Testis (tissue), 3 donors: ENCODE results near the gene IKBKE. TPM values are rescaled to one million over a fixed set of nuclear protein-coding genes. Genes with fewer than 3 reads are reported as not detected.

ENCODE experiments used
- DNase-seq: peaks from one replicate; pipeline ENCODE4 v3.0.0-alpha.2; 2019
- H3K27ac ChIP-seq, 2 donors: fragments of 200-600 bp; sonication (generic); one replicate each; pipeline ENCODE4 v1.5.1; 2019
- H3K27me3 ChIP-seq: fragments of 200-600 bp; sonication (generic); one replicate; pipeline ENCODE4 v1.5.1; 2019
- H3K36me3 ChIP-seq: fragments of 200-600 bp; sonication (generic); one replicate; pipeline ENCODE4 v1.5.1; 2017; ENCODE audit warnings: low read depth; ENCODE audit errors: missing control alignments
- H3K4me1 ChIP-seq: fragments of 200-600 bp; sonication (generic); one replicate; pipeline ENCODE4 v1.5.1; 2019
- H3K4me3 ChIP-seq, 2 donors: fragments of 200-600 bp; sonication (generic); one replicate each; pipeline ENCODE4 v1.5.1; 2017 to 2019
- H3K9me3 ChIP-seq: fragments of 200-600 bp; sonication (generic); one replicate; pipeline ENCODE4 v1.5.1; 2017
- CTCF ChIP-seq, 3 experiments: fragments of 450-650 bp in 2 of 3; fragments of 200-600 bp in 1 of 3; sonication (generic) in 1 of 3; IDR thresholded peaks; one replicate each; pipeline ENCODE4 v1.5.1; 2016 to 2019; ENCODE audit warnings: antibody characterized with exemption in 3 of 3, mild to moderate bottlenecking in 2 of 3, moderate library complexity in 1 of 3
- POLR2A ChIP-seq: fragments of 450-650 bp; IDR thresholded peaks from one replicate; pipeline ENCODE4 v1.6.1; 2017; ENCODE audit warnings: antibody characterized with exemption, mild to moderate bottlenecking, moderate library complexity
- WGBS, 2 donors: methylation state at CpG; one replicate each; pipeline ENCODE4 v1.1.5; 2018; 5-methylcytosine and 5-hydroxymethylcytosine counted together
- intact Hi-C: fragments of 100-400 bp; cut with DNase I; formaldehyde crosslinking; loops from one replicate; pipeline ENCODE4 v1.15.1; 2023; ENCODE audit warnings: low total_unique reads
- polyA plus RNA-seq: library from polyadenylated mRNA; stranded (reverse); fragments of 350-450 nt; fragmentation: Illumina TruSeq; extraction: RNeasy Lipid Tissue Mini Kit (QIAGEN cat#74804); gene quantifications from one replicate; pipeline ENCODE4 v1.2.3, GENCODE V29; 2014; ENCODE audit warnings: low read depth, low replicate concordance; ENCODE audit not compliant: insufficient read depth
- total RNA-seq, 2 donors: library from RNA; depleted of rRNA; stranded (reverse); fragments of >200 nt; gene quantifications; one replicate each; pipeline ENCODE4 v1.2.3, GENCODE V29; 2016

IKBKE gene
- total and polyA plus RNA-seq, 3 donors from 2014 or later = 0.99 to 1.6 (median 1.0) TPM

DNA sequence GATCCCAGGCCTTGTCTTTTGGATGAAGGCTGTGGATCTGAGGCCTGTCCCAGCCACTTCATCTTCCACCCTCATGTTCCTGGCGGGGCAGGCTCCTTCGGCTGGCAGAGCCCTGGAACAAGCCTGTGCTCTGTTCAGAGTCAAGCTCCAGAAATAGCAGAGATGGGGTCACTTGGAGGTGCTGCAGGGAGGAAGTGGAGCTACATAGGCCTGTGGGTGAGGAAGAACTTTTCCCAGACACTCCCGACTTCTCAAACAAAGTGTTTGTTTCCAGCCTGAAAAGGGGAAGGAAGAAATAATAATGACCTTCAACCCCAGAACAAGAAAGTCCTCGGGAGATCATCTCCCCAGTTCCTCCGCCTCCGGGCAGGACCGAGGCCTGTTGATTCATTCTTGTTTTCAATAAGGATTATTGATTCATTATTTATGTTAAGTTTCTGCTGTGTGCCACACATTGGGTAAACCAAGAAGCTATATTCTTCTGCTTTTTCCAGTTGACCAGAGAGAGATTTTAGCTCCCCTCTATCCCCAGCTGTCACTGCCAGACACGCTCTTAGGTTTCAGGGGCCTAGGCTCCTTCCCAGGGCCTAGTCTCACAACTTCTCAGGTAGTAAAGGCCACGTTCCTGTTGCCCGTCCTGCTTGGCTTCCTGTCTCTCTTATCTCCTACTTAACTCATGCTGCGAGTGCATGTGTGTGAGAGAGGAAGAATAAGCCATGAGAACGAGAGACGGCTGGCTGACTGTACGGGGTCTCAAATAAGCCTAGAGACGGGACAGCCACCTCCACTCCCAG, 16.9 kb downstream of the IKBKE start:
- intact Hi-C loops = no loop called here
- no peaks in the 10 kb centered on the region for H3K27me3 ChIP-seq
- no peak overlapping the region for H3K4me3 ChIP-seq
- WGBS, 2 donors = 79 to 85% methylated on average over 15 of the region's 15 CpGs
- no peak for DNase-seq
- no peaks in the 10 kb centered on the region for H3K9me3 ChIP-seq
- H3K36me3 ChIP-seq = no peaks in the 10 kb centered on the region
- no peak overlapping the region for H3K27ac ChIP-seq
- no peak for TF ChIP-seq POLR2A
- no peak for TF ChIP-seq CTCF (IDR thresholded peaks at IDR 0.05)
- peaks cover 5% of the 10 kb centered on the region for H3K4me1 ChIP-seq

DNA sequence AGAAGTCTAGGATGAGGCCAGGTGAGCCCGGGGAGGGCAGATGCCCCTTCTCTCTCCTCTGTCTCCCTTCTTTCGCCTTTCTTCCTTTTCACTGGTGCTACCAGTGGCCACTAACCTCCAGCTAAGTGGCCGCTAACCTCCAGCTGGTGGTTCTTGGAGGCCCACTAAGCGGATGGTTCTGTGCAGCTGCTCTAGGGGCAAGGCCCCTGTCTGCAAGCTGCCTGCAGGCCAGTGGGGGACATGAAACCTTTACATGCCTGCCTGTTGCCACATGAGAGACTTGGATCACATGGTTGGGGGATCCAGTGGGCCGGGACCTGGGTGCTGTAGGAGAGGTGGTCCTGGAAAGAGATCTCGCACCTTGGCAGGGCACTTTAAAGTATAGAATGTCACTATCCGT, 17.7 kb downstream of the IKBKE start:
- H3K4me1 ChIP-seq = peaks cover 5% of the 10 kb centered on the region
- intact Hi-C loops = no loop called here
- no peak overlapping the region for H3K4me3 ChIP-seq
- no peak overlapping the region for H3K27ac ChIP-seq
- H3K36me3 ChIP-seq = no peaks in the 10 kb centered on the region
- no peaks in the 10 kb centered on the region for H3K9me3 ChIP-seq
- no peaks in the 10 kb centered on the region for H3K27me3 ChIP-seq
- TF ChIP-seq POLR2A (no peak), CTCF (IDR thresholded peaks at IDR 0.05) (no peak)
- 88 to 96% methylated on average over 6 to 7 of the region's 7 CpGs for WGBS, 2 donors
- DNase-seq = no peak

DNA sequence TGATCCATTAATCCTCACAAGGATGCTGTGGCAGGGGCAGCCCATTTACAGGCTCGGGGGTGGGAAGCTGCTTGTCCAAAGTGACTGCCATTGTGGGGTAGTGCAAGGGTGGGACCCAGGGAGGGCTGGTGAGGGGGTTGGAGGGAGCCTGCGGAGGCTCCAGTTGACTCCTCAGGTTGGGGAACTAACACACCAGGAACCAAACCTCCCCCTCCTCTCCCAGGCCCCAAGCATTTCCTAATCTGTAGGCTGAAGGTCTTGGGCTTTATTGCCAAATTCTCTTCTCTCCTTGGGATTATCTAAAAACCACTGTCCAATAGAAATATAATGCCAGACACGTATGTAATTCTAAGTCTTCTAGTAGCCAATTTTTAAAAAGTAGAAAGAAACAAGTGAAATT, 18.2 kb downstream of the IKBKE start:
- Histone ChIP-seq H3K4me3 (no peak overlapping the region), H3K36me3 (no peaks in the 10 kb centered on the region), H3K27ac (no peak overlapping the region), H3K9me3 (no peaks in the 10 kb centered on the region), H3K4me1 (peaks cover 5% of the 10 kb centered on the region), H3K27me3 (no peaks in the 10 kb centered on the region)
- no peak for DNase-seq
- no peak for TF ChIP-seq POLR2A
- TF ChIP-seq CTCF (IDR thresholded peaks at IDR 0.05) = no peak
- intact Hi-C loops = no loop called here
- WGBS, 2 donors = 84 to 99% methylated on average over 3 of the region's 3 CpGs

DNA sequence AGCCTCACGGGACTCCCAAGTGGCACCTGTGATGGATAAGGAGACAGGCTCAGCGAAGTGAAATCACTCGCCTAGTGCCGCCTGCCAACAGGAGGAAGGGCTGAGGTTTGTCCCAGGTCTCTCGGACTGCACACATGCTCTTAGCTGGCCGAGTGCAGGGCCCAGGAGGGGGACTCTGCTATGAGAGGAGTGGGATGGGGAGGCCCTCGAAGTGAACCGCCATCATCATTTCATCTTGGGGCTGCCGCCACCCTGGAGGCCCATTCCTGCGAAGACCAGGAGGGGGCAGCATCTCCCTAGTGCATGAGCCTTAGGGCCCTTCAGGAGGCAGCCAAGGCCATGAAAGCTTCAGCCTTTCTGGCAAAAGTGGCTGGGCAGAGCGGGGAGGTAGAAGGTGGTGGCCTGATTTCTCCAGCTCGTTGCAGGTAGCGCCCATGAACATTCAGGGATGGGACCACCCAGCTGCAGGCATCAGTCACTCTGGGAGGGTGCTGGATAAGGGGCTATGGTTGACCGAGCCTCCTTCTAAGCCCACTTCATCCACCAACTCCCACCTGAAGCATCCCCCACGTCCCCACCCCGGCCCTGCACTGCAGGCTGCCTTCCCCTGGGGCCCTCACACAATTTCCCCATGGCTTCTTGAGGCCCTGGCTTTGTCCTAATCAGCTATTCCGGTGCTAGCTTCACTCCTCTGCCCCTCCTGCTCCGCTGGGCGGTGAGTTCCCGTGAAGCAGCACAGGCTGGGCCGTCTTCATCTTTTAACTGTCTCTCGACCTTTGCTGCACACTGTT, 19.9 kb downstream of the IKBKE start:
- peaks cover 5% of the 10 kb centered on the region for H3K4me1 ChIP-seq
- TF ChIP-seq POLR2A (no peak), CTCF (IDR thresholded peaks at IDR 0.05) (peak; percentile 74 to 93 (median 88))
- H3K9me3 ChIP-seq = no peaks in the 10 kb centered on the region
- intact Hi-C loops = loop anchor here (10.0 kb wide), 1 partner anchor 95 kb away; no protein-coding TSS in a partner anchor
- H3K27me3 ChIP-seq = no peaks in the 10 kb centered on the region
- H3K4me3 ChIP-seq = no peak overlapping the region
- H3K36me3 ChIP-seq = no peaks in the 10 kb centered on the region
- 42 to 52% methylated on average over 16 to 21 of the region's 22 CpGs for WGBS, 2 donors
- no peak overlapping the region for H3K27ac ChIP-seq
- DNase-seq = peak; percentile 89
